ENCODE results near the gene TMEM161A.

Gene TMEM161A

GRCh38 chr19:19101540-19101939 is 36.7 kb downstream of the TMEM161A start:
- H3K4me3 ChIP-seq (ENCODE audit: low read depth, low read length): no peak overlapping the region
- DNase-seq (ENCODE audit: low read depth): no peak
- TF ChIP-seq, protein P1, sequence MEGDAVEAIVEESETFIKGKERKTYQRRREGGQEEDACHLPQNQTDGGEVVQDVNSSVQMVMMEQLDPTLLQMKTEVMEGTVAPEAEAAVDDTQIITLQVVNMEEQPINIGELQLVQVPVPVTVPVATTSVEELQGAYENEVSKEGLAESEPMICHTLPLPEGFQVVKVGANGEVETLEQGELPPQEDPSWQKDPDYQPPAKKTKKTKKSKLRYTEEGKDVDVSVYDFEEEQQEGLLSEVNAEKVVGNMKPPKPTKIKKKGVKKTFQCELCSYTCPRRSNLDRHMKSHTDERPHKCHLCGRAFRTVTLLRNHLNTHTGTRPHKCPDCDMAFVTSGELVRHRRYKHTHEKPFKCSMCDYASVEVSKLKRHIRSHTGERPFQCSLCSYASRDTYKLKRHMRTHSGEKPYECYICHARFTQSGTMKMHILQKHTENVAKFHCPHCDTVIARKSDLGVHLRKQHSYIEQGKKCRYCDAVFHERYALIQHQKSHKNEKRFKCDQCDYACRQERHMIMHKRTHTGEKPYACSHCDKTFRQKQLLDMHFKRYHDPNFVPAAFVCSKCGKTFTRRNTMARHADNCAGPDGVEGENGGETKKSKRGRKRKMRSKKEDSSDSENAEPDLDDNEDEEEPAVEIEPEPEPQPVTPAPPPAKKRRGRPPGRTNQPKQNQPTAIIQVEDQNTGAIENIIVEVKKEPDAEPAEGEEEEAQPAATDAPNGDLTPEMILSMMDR (IDR thresholded peaks at IDR 0.05; ENCODE audit: low read depth, low read length, missing control alignments): no peak

DNA sequence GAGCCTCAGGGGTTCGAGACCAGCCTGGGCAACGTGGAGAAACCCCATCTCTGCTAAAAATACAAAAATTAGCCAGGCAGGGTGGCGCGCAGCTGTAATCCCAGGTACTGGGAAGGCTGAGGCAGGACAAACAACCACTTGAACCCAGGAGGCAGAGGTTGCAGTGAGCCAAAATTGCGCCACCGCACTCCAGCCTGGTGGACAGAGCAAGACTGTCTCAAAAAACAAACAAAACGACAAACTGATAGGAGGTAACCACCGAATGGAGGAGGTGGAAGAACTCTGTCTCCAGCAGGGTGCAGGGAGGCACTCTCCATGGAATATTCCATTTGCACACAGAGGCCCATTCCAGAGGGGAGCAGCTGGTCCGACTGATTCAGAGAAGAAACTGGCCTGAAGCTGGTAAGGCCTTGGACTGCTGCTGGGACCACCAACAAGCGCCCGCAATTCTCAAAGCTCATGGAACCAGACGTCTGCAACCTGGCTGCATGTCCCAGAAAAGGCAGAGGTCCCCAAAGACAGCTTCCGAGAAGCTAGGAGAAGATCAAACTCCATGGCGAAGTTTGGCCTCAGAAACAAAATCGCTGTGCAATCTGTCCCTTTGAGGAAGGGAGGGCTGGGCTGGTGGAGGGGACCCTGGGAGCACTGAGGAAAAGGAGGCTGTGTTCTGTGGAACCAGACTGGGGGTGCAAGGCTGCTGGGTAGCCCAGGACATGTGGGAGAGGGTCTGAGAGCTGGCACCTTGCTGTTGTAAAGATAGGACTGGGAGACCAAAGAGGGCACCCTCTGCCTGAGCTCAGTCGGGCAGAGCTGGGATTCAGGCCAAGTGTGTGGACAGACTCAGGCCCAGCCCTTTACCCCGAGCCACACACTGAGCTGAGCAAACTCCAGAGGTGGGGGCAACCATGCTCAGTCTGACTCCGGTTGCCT is 39.3 kb downstream of the TMEM161A start:
- no peak for DNase-seq (ENCODE audit: low read depth)
- H3K4me3 ChIP-seq (ENCODE audit: low read depth, low read length): no peak overlapping the region
- TF ChIP-seq, protein P1 (IDR thresholded peaks at IDR 0.05; ENCODE audit: low read depth, low read length, missing control alignments): no peak

DNA sequence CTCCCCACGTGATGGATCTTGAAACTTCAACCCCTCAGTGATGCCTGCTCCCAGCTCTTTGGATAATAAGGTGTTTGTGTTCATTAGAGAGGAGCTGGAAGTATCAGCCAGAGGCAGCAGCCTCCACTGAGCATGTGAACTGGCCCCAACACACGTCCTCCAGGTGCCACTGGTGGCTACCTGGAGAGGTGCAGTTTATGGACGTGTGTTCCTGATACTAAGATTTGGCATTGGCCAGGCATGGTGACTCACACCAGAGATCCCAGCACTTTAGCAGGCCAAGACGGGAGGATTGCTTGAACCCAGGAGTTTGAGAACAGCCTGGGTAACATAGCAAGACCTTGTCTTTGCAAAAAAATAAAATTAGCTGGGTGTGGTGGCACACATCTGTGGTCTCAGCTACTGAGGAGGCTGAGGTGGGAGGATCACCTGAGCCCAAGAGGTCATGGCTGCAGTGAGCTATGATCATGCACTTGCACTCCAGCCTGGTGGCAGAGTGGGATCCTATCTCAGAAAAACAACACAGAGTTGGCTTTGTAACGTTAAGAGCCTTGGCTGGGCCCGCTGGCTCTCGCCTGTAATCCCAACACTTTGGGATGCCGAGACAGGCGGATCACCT is 40.1 kb downstream of the TMEM161A start:
- TF ChIP-seq, protein P1 (IDR thresholded peaks at IDR 0.05; ENCODE audit: low read depth, low read length, missing control alignments): no peak
- H3K4me3 ChIP-seq (ENCODE audit: low read depth, low read length): no peak overlapping the region
- no peak for DNase-seq (ENCODE audit: low read depth)

DNA sequence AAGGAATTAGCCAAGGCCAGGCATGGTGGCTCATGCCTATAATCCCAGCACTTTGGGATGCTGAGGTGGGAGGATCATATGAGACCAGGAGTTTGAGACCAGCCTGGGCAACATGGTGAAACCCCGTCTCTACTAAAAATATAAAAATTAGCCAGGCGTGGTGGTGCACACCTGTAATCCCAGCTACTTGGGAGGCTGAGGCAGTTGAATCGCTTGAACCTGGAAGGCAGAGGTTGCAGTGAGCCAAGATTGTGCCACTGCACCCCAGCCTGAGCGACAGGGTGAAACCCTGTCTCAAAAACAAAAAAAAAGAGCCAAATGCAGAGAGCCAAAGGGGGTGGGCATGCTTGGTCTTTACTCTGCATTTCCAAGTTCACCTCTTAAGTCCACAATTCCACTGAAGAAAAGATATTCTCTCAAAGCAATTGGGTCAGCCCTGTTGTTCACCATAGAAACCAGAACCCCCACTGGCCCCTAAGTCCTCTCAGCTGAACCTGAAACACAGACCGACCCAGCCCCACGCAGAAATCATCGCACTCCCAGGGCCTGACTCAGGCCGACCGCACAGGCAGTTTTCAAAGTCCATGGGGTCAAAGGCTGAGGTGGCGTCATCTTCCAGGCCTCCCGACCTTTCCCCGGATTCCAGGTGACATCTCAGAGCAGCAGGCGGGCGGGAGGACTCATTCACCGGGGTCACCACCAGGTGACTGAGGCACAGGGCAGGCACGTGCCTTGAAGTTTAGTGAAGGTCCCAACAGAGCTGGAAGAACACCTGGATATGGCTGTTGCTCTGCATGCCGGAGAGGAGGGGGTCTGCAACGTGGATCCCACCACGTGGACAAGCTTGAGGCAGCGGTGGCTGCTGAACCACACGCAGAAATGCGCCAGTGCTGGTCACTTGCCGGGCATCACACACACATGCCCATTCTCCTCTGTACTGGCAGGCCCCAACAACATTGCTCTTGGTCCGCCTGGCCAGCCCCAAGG is 41.3 kb downstream of the TMEM161A start:
- DNase-seq (ENCODE audit: low read depth): no peak
- TF ChIP-seq, protein P1 (IDR thresholded peaks at IDR 0.05; ENCODE audit: low read depth, low read length, missing control alignments): no peak

GRCh38 chr19:19095691-19096090 is 42.6 kb downstream of the TMEM161A start:
- DNase-seq (ENCODE audit: low read depth): no peak
- TF ChIP-seq, protein P1 (IDR thresholded peaks at IDR 0.05; ENCODE audit: low read depth, low read length, missing control alignments): no peak

More for the DNA sequence above, 41.3 kb downstream of the TMEM161A start:
- no peak overlapping the region for H3K4me3 ChIP-seq (ENCODE audit: low read depth, low read length)

DNA sequence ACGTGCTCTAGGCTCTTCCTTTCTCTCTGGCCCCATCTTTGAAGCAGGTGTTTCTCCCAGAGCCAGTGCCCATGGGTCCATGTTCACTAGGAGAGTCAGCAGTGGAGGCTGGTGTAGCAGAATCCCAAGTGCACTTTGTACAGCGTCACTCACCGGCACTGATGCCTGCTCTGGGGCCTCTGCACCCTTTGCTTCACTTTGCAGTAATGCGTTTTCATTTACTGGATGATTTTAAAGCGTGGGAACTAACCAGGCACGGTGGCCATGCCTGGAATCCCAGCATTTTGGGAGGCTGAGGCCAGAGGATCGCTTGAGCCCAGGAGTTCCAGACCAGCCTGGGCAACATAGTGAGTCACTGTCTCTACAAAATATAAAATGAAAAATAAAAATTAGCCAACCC is 43.8 kb downstream of the TMEM161A start:
- TF ChIP-seq, protein P1 (IDR thresholded peaks at IDR 0.05; ENCODE audit: low read depth, low read length, missing control alignments): no peak
- no peak for DNase-seq (ENCODE audit: low read depth)

More at GRCh38 chr19:19095691-19096090, 42.6 kb downstream of the TMEM161A start:
- no peak overlapping the region for H3K4me3 ChIP-seq (ENCODE audit: low read depth, low read length)

More for the DNA sequence above, 43.8 kb downstream of the TMEM161A start:
- H3K4me3 ChIP-seq (ENCODE audit: low read depth, low read length): no peak overlapping the region

All from GM12864 (cell line).